Measurements from ENCODE around the gene TTC9B. TPM values are rescaled to one million over a fixed set of nuclear protein-coding genes. Genes with fewer than 3 reads are reported as not detected.

The TTC9B gene
- total RNA-seq, 1 experiment from 2014 or later: 0.59 TPM

- no peak overlapping the region for H3K4me2 ChIP-seq
- DNase-seq: no peak
- intact Hi-C loops (cut with micrococcal nuclease; ENCODE audit: unreplicated experiment): no loop called here
- CTCF ChIA-PET: no interaction called here
- no peaks in the 10 kb centered on the region for H3K9me3 ChIP-seq (ENCODE audit: insufficient read depth, low read depth)
- TF ChIP-seq CTCF (conservative IDR thresholded peaks at IDR 0.05) (no peak), EZH2 (IDR thresholded peaks at IDR 0.05; ENCODE audit: low read depth) (no peak)
- no peak overlapping the region for H2AFZ ChIP-seq
- H3F3A ChIP-seq (ENCODE audit: insufficient read depth, low read depth): peaks cover 32% of the 10 kb centered on the region; the same call in 1 of the 2 replicates
- H3K4me1 ChIP-seq (replicated peaks; ENCODE audit: insufficient read depth): peaks cover 21% of the 10 kb centered on the region
- POLR2A ChIA-PET (ENCODE audit: unreplicated experiment): no interaction called here
- H3K79me2 ChIP-seq (ENCODE audit: low read depth): peaks cover 40% of the 10 kb centered on the region
- peak overlapping the region; percentile 57; the same call in 1 of the 2 replicates for H3K27ac ChIP-seq
- peaks cover 43% of the 10 kb centered on the region for H4K20me1 ChIP-seq (ENCODE audit: insufficient read depth)
- no peaks in the 10 kb centered on the region for H3K27me3 ChIP-seq (ENCODE audit: insufficient read depth, low read depth)
- H3K36me3 ChIP-seq (ENCODE audit: low read depth): peaks cover 11% of the 10 kb centered on the region; the same call in 1 of the 2 replicates
- no peak overlapping the region for H3K4me3 ChIP-seq
- no peaks in the 10 kb centered on the region for H3K9me2 ChIP-seq (ENCODE audit: insufficient read depth)
- BruUV-seq (replicated peaks): no TSS peak
Measured at GRCh38 chr19:40255619-40256166, 37.5 kb upstream of the TTC9B start.

- H3K9me3 ChIP-seq (ENCODE audit: insufficient read depth, low read depth): no peaks in the 10 kb centered on the region
- BruUV-seq (replicated peaks): no TSS peak
- intact Hi-C loops (cut with micrococcal nuclease; ENCODE audit: unreplicated experiment): no loop called here
- peaks cover 39% of the 10 kb centered on the region for H4K20me1 ChIP-seq (ENCODE audit: insufficient read depth)
- H3K36me3 ChIP-seq (ENCODE audit: low read depth): peaks cover 11% of the 10 kb centered on the region; the same call in 1 of the 2 replicates
- TF ChIP-seq CTCF (conservative IDR thresholded peaks at IDR 0.05) (no peak), EZH2 (IDR thresholded peaks at IDR 0.05; ENCODE audit: low read depth) (no peak)
- ChIA-PET POLR2A (ENCODE audit: unreplicated experiment) (no interaction called here), CTCF (no interaction called here)
- peaks cover 21% of the 10 kb centered on the region for H3K4me1 ChIP-seq (replicated peaks; ENCODE audit: insufficient read depth)
- H3K27ac ChIP-seq: no peak overlapping the region
- H3K9me2 ChIP-seq (ENCODE audit: insufficient read depth): no peaks in the 10 kb centered on the region
- no peak for DNase-seq
- no peaks in the 10 kb centered on the region for H3K27me3 ChIP-seq (ENCODE audit: insufficient read depth, low read depth)
- no peak overlapping the region for H3K4me2 ChIP-seq
- no peak overlapping the region for H3K4me3 ChIP-seq
- H3F3A ChIP-seq (ENCODE audit: insufficient read depth, low read depth): peaks cover 31% of the 10 kb centered on the region; the same call in 1 of the 2 replicates
- no peak overlapping the region for H2AFZ ChIP-seq
- peaks cover 36% of the 10 kb centered on the region for H3K79me2 ChIP-seq (ENCODE audit: low read depth)
Measured at GRCh38 chr19:40254714-40255418, 36.7 kb upstream of the TTC9B start.

- Histone ChIP-seq H3K27ac (no peak overlapping the region), H3F3A (ENCODE audit: insufficient read depth, low read depth) (peaks cover 20% of the 10 kb centered on the region; the same call in 1 of the 2 replicates), H3K4me2 (no peak overlapping the region), H2AFZ (no peak overlapping the region), H3K79me2 (ENCODE audit: low read depth) (peaks cover 27% of the 10 kb centered on the region; the same call in 1 of the 2 replicates), H3K27me3 (ENCODE audit: insufficient read depth, low read depth) (no peaks in the 10 kb centered on the region), H3K36me3 (ENCODE audit: low read depth) (peaks cover 11% of the 10 kb centered on the region; the same call in 1 of the 2 replicates), H3K4me3 (no peak overlapping the region), H3K9me3 (ENCODE audit: insufficient read depth, low read depth) (no peaks in the 10 kb centered on the region), H3K4me1 (replicated peaks; ENCODE audit: insufficient read depth) (peaks cover 21% of the 10 kb centered on the region), H3K9me2 (ENCODE audit: insufficient read depth) (no peaks in the 10 kb centered on the region), H4K20me1 (ENCODE audit: insufficient read depth) (peaks cover 31% of the 10 kb centered on the region)
- DNase-seq: no peak
- no peak for TF ChIP-seq EZH2 (IDR thresholded peaks at IDR 0.05; ENCODE audit: low read depth)
- TF ChIP-seq CTCF (conservative IDR thresholded peaks at IDR 0.05): no peak
- BruUV-seq (replicated peaks): no TSS peak
- ChIA-PET CTCF (interaction anchor here (0.6 kb wide), 2 partner anchors 52 to 116 kb away, joined by 8 to 9 read pairs; no protein-coding TSS in a partner anchor), POLR2A (ENCODE audit: unreplicated experiment) (no interaction called here)
- intact Hi-C loops (cut with micrococcal nuclease; ENCODE audit: unreplicated experiment): no loop called here
Measured at GRCh38 chr19:40253611-40254092, 35.5 kb upstream of the TTC9B start.
